KOPT-K1 (cell line): ENCODE results near the gene CTU1.

Experiments
- H3K27ac ChIP-seq: fragments of 200-600 bp; sonication (generic); 2 replicates; pipeline ENCODE4 v1.5.1; 2016; ENCODE audit warnings: antibody characterized with exemption, mild to moderate bottlenecking, low read depth, low read length; ENCODE audit not compliant: poor library complexity, severe bottlenecking
- H3K36me3 ChIP-seq: fragments of 200-600 bp; sonication (generic); 2 replicates; pipeline ENCODE4 v1.5.1; 2017; ENCODE audit warnings: antibody characterized with exemption, mild to moderate bottlenecking, low read length, moderate library complexity; ENCODE audit not compliant: insufficient read depth
- H3K9me3 ChIP-seq: fragments of 200-600 bp; sonication (generic); 2 replicates; pipeline ENCODE4 v1.5.1; 2017; ENCODE audit warnings: antibody characterized with exemption, low read length, mild to moderate bottlenecking; ENCODE audit not compliant: insufficient read depth, poor library complexity, severe bottlenecking

The CTU1 gene

DNA sequence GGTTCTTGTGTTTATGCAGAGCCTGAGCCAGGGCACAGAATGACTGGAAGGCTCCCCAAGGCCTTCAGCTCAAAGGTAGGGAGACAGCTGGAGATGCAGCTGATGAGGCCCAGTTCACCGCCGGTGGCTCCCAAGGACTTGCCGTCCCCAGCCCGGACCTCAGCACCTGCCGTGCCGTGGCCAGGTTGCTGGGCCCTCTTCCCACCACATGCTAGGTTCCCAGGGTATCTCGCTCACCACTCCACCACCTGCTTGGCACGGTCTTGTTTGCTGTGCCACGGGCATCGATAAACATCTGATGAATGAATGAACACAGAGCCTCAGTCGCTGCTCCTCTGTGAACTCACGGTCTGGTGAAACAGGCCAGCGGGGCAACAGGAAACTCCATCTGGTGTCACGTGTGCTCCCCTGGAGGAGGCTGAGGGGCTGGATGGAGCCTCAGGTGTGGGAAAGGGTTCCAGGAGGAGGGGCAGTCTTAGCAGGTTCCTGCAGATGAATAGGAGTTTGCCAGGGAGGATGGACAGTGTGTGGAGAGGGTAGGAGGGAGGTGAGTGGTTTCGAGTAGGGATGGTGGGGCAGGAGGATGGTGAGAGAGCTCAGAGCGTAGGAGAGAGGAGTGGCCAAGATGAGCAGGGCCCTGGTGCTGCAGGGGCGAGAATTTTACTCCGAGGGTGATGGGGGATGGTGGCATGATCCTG is 21.9 kb downstream of the CTU1 start:
- H3K27ac ChIP-seq, result no peak overlapping the region
- no peaks in the 10 kb centered on the region for H3K9me3 ChIP-seq
- no peaks in the 10 kb centered on the region for H3K36me3 ChIP-seq

DNA sequence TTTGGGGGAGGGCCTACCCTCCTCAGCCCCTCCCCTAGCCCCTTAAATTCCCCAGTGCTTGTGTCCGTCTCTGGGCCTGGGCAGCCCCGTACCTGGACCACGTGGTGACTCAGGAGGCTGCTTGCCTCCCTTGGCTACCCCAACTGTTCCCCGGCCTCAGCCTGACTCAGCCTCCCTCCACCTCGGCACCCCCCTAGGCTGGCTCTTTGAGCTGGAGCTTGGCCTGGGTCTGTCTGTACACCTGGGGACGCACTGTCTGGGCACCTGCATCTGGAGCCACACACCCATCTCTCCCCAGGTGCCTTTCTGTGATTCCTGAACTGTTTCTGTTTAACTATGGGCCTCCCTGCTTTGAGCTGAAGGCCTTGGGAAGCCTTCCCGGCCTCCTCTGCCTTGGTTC is 23.7 kb downstream of the CTU1 start:
- Histone ChIP-seq H3K36me3 (no peaks in the 10 kb centered on the region), H3K9me3 (no peaks in the 10 kb centered on the region), H3K27ac (no peak overlapping the region)

DNA sequence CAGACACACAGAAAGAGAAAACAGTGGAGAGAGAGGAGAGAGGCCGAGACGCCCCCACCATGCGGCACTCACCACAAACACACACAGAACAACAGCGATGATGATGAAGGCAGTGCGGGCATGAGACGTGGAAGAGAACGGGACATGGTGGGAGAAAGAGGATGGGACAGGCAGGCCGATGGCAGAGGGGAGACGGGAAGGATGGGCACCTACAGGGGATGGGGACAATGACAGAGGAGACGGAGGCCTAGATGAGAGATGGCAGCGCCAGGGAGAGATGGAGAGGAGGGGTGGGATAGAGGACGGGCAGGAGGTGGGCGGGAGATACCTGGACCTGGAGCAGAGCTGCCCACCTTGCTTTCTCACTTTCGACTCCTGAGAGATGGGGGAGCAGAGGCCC is 24.4 kb downstream of the CTU1 start:
- Histone ChIP-seq H3K9me3 (no peaks in the 10 kb centered on the region), H3K36me3 (no peaks in the 10 kb centered on the region), H3K27ac (no peak overlapping the region)

DNA sequence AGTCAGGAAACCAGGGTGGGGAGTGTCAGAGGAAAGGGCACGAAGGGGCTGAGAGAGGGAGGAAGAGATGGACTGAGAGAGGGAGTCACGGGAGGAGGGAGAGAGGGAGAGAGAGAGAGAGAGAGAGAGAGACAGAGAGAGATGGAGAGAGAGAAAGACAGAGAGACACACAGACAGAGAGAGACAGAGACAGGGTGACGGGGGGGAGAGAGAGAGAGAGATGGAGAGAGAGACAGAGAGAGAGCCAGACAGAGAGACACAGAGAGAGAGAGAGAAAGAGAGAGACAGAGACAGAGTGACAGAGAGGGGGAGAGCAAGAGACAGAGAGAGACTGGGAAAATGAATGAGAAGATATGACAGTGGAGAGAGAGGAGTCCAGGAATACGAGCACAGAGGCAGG is 25.0 kb downstream of the CTU1 start:
- no peak overlapping the region for H3K27ac ChIP-seq
- H3K9me3 ChIP-seq, result no peaks in the 10 kb centered on the region

DNA sequence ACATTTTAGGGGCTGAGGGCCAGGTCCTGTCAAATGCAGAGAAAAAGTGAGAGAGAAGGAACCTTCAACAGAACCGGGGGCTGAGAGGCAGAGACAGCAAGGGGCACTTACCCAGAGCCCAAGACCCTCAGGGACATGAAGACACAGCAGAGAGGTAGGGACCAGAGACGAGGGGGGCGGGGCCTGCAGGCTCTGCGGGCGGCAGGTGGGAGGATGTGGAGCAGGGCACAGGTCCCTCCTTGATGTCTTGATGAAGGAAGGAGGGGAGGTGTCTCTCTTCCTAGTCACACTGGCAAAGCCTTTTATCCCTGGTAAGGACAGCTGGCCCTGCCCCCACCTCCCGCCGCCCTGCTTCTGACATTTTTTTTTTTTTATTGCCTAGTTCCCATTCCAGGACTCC is 25.6 kb downstream of the CTU1 start, which contains the start of gene KLK14:
Gene KLK14, minus strand, starts transcription at position 277 of the 400 bp plus-strand sequence. Its CDS starts 273 bp downstream, at position 4.
- Histone ChIP-seq H3K36me3 (no peaks in the 10 kb centered on the region), H3K27ac (no peak within 1 kb of the TSS), H3K9me3 (no peaks in the 10 kb centered on the region)

More for the DNA sequence above, 25.0 kb downstream of the CTU1 start:
- no peaks in the 10 kb centered on the region for H3K36me3 ChIP-seq

DNA sequence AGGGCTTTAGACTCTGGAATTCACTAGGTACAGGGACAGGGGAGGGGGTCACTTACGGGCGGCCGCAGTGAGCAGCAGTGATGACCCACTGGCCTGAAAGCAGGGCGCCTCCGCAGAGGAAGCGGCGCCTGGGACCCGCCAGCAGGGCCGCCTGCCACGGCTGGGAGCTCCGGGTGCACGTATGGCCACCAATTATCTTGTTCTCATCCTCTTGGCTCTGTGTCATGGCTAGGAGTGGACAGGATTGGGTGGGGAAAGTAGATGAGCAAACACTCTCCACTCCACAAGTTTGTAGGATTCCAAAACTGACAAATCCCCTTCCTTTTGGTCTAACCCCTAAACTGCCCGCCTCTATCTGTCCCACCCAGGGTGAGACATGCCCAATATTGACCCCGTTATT is 26.7 kb downstream of the CTU1 start:
- Histone ChIP-seq H3K9me3 (no peaks in the 10 kb centered on the region), H3K27ac (no peak overlapping the region), H3K36me3 (no peaks in the 10 kb centered on the region)

DNA sequence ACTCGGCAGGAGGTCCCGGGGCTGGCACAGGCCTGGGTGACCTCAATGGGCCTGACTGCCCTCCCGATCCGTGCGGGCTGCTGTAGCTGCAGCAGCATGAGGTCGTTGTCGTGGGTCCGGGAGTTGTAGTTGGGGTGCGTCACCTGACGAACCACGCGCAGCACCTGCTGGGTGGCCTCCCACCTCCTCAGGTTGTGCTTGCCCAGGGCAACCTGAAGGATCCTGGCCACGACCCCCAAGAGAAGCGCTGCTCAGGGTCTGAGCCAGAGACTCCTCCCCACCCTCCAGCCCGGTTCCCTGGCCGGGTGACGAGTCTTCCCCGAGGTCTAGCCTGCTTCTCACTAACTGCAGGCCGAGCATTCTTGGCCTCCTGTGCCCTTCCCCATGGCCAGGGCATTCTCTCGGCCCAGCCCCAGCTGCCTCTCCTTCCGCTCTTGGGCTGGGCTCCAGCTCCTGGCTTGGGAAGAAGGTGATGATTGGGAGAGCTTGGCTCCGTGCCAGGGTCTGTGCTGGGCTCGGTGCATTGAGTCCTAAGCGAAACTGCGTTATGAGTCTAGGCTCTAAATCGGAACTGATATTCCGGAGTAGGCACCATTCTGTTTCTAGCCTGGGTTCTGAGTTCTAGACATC is 28.6 kb downstream of the CTU1 start:
- no peak overlapping the region for H3K27ac ChIP-seq
- no peaks in the 10 kb centered on the region for H3K36me3 ChIP-seq

DNA sequence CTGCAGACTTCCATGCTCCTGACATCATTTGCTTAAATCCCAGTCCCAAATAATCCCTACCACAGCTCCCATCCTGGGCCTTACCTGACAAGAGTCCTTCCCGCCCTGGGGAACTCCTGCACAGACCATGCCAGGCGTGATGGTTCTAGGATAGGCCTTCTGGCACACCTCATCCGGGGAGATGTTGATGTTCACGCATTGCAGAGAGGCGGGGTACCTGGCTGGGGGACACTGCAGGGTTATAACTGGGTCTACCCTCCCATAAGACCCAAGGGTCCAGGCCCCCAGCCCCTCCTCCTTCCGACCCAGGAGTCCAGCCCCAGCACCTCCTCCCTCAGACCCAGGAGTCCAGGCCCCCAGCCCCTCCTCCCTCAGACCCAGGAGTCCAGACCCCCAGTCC is 29.5 kb downstream of the CTU1 start:
- Histone ChIP-seq H3K36me3 (no peaks in the 10 kb centered on the region), H3K9me3 (peaks cover 7% of the 10 kb centered on the region), H3K27ac (no peak overlapping the region)

More for the DNA sequence above, 28.6 kb downstream of the CTU1 start:
- H3K9me3 ChIP-seq, result no peaks in the 10 kb centered on the region

DNA sequence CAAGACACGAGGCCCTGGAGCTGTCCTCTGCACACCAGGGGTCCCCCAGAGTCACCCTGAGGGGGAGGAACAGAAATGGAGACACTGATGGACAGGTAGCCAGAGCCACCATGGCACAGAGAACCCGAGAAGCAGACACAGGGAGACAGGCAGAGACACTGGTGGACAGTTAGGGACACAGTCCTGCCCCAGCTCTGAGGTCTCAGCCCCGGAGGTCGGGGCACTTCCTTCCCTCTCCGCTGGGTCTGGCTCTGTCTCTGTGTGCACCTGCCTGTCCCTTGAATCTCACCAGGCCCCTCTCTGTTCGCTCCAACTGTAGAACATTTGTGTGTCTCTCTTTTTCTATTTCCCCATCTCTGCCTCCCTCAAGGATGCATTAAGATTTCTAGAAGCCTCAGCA is 30.1 kb downstream of the CTU1 start:
- Histone ChIP-seq H3K27ac (no peak overlapping the region), H3K36me3 (no peaks in the 10 kb centered on the region), H3K9me3 (peaks cover 13% of the 10 kb centered on the region)

DNA sequence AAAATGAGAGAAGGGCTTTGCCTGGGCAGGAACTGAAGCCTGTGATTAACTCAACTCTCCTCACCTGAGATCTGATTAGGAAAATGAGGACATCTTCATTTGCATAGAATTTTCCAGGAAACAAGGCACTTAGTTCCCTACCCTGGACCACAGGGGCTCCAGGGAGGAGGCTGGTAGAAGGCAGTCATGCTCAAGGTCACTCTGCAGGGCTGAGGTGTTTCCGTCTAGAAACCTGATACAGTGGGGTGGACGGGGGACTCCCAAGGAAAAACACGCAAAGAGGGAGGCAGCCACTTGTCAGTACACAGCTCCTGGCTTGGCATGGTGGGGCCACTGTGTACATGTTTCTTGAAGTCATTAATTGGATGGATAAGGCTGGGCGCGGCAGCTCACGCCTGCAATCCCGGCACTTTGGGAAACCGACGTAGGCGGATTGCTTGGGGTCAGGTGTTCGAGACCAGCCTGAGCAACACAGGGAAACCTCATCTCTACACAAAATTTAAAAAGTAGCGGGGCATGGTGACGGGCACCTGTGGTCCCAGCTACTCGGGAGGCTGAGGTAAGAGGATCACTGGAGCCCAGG is 31.5 kb downstream of the CTU1 start:
- Histone ChIP-seq H3K27ac (no peak overlapping the region), H3K36me3 (no peaks in the 10 kb centered on the region), H3K9me3 (peaks cover 20% of the 10 kb centered on the region)

DNA sequence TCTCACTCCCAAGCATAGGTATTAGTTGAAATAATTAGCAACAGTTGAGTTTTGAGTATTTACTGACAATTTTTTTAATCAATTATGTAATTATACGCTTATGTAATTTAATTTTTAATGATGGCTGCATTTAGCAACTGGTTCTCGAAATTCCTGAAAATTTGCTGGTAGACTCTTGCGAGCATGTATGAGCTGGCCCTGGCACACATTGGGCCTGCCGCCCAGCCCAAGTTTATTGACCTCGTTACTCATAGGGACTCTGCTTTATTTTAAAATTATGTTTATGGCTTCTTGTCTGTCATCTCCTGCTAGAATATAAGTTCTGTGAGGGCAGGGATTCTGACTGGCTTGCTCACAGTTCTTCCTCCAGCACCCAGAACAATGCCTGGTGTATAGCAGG is 32.2 kb downstream of the CTU1 start:
- Histone ChIP-seq H3K9me3 (peaks cover 20% of the 10 kb centered on the region), H3K27ac (no peak overlapping the region), H3K36me3 (no peaks in the 10 kb centered on the region)

DNA sequence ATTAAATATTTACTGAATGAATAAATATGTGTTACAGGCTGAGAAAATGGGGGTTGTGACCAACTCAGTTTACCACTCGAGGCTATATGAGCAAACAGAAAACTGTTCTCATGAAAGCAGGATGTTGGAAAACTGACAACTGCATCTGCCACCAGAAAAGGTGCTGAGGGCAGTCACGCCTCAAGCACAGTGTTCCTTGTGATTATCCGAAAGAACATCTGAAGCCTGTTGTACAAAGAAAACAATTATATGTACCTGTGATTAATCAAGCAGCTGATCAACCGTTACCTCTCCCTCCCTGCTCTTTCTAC is 37.2 kb downstream of the CTU1 start:
- no peak overlapping the region for H3K27ac ChIP-seq
- H3K36me3 ChIP-seq, result no peaks in the 10 kb centered on the region
- H3K9me3 ChIP-seq, result peaks cover 20% of the 10 kb centered on the region

DNA sequence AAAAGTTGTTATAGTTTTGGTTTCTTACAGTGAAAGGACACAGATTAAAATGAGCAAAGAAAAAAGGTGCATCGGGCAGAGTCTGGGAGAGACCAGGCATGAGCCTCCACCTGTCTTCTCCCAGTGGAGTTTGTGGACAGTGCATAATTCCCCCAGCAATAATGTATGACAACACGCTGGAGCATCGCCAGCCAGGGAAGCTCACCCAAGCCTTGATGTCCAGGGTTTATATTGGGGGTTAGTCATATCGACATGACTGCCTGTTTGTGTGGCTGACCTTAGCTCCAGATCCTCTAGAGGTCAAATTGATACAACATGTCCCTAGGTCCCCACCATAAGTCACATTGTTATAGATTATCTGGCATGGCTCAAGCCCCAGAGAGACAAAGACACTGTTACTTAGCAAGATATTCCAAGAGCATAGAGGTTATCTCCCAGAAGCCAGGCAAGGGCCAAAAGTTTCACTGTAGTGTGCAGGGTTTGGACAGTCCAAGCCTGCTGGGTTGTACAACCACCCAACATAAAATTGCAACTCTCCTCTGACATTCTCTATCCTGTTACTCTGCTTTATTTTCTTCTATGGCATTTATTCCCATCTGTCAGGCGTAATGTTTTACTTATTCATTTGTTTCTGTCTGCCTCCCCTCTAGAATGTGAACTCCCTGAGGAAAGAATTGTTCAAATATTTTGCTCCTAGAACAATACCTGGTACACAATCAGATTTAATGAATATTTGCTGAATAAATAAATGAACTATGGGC is 37.7 kb downstream of the CTU1 start:
- Histone ChIP-seq H3K9me3 (peaks cover 20% of the 10 kb centered on the region), H3K27ac (no peak overlapping the region), H3K36me3 (no peaks in the 10 kb centered on the region)

DNA sequence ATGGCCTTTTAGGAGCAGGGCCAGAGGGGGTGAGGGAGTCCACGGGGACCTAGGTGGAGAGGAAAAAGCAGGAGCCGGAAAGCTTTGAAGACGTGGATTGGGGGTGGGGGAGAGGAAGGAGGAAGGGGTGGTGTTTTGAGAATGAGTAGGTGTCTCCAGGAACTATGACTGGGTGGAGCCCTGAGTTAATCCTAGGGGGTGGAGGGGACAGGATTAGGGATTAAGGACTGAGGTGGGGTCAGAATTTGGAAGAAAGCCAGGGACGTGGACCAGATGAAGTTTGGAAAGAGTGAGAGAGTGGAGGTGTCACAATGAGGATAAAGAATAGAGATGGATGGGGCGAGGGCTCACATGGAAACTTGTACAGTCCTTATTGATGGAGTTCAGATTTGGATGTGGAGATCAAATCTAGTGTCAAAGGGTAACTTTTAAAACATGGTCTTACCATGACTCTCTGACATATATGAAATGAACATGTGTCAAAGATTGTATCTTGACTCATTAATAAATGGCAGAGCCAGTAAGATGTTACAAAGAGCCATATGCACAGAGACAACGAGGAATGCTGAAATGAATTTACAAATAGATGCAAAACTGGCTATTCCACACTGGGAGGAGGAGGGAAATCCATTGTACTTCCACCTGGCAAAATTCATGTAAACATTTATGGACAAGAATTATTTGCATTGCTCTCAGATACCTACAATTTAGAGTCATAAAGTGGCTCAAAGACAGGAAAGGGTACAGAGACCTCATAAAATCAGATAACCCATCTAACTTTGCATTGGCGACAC is 41.6 kb downstream of the CTU1 start:
- H3K9me3 ChIP-seq, result no peaks in the 10 kb centered on the region
- H3K27ac ChIP-seq, result no peak overlapping the region
- H3K36me3 ChIP-seq, result no peaks in the 10 kb centered on the region
